Measurements from ENCODE around the gene CDC42BPG.

The CDC42BPG gene

DNA sequence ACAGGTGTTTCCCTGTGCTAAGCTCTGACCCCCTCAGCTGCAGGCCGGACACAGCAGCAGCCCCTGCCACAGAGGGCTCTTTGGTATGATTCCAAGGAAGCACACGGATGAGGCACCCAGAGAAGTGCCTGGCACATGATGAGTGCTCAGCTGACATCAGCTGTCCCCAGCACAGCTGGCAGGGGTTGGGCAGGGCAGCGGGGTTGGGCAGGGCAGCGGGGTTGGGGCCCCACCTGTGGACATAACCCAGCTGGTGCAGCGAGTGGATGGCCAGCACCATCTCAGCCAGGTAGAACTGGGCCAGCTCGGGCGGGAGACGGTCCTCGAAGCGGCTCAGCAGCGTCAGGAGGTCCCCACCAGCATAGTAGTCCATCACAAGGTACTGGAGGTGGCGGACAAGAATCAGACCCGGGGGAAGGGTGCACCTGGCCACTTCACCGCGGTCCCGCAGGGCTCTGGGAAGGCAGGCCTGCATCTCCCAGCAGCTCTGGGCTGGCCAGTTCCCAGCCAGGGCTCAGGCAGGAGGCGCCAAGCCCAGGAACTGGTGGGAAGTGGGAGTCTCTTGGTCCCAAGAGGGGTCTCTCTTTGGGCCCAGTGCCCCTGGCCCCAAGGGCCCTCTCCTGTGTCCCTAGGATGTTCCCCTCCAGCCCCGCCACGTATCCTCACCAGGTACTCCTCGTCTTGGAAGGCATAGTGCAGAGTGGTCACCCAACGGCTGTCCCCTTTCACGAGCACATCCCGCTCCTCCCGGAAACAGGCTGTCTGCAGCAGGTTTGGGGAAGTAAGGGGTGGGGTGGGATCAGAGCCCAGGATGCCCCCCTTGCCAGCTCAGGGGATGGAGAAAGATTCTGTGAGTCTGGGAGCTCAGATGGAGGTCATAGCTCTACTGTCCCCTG lies 4.3 kb downstream of the CDC42BPG start:
- no peak for DNase-seq (ENCODE audit: extremely low read depth, low read depth)
- TF ChIP-seq, protein P1, sequence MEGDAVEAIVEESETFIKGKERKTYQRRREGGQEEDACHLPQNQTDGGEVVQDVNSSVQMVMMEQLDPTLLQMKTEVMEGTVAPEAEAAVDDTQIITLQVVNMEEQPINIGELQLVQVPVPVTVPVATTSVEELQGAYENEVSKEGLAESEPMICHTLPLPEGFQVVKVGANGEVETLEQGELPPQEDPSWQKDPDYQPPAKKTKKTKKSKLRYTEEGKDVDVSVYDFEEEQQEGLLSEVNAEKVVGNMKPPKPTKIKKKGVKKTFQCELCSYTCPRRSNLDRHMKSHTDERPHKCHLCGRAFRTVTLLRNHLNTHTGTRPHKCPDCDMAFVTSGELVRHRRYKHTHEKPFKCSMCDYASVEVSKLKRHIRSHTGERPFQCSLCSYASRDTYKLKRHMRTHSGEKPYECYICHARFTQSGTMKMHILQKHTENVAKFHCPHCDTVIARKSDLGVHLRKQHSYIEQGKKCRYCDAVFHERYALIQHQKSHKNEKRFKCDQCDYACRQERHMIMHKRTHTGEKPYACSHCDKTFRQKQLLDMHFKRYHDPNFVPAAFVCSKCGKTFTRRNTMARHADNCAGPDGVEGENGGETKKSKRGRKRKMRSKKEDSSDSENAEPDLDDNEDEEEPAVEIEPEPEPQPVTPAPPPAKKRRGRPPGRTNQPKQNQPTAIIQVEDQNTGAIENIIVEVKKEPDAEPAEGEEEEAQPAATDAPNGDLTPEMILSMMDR (IDR thresholded peaks at IDR 0.05; ENCODE audit: low read depth, low read length) = no peak

DNA sequence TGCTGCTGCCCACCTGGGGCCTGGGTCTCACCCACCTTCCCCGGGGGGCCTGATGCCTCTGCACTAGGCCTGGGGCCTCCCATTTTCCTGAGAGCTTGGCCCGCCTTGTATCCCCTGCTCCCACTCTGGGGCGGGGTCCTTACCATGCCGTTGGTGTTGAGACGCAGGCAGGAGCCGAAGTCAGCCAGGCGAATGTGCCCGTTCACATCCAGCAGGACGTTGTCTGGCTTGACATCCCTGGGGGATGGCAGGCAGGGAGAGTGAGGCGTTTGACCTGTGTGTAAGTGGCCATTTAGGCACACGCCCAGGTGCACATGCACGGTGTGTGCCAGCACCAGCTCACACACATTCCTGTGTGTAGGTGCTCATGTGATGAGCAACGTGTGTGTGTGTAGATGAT lies 5.1 kb downstream of the CDC42BPG start:
- TF ChIP-seq, protein P1 (IDR thresholded peaks at IDR 0.05; ENCODE audit: low read depth, low read length) = no peak

DNA sequence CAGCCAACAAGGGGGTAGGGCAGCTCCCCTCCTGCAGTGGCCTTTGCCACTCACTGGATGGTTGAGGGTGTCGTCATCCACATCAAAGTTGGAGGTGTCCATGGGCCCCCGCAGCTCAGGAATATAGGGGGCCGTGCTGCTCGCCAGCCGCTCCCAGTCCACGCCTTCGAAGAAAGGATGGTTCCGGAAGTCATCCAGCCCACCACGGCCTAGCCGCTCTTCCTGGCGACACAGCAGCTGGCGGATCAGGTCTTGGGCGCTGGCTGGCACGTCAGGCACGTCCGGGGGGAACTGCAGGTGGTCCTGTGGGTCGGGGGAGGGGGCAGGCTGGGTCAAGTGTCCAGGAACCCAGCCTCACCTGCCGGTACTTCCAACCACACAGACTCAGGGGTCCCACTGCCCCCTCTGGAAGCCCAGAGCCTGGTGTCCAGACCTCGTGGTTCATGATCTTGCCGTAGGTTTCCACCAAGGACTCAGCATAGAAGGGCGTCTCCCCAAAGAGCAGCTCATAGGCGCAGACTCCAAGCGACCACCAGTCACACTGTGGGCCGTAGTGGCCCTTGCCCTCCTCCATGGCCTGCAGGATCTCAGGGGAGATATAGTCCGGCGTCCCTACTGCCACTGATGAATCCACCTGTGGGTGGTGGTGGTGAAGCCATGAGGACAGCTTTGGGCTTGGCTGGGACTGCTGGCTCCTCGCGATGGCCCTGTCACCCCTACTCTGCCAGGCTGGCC lies 5.7 kb downstream of the CDC42BPG start:
- TF ChIP-seq, protein P1 (IDR thresholded peaks at IDR 0.05; ENCODE audit: low read depth, low read length) = no peak
- no peak for DNase-seq (ENCODE audit: extremely low read depth, low read depth)

More for the DNA sequence above, 5.1 kb downstream of the CDC42BPG start:
- DNase-seq (ENCODE audit: extremely low read depth, low read depth) = no peak

DNA sequence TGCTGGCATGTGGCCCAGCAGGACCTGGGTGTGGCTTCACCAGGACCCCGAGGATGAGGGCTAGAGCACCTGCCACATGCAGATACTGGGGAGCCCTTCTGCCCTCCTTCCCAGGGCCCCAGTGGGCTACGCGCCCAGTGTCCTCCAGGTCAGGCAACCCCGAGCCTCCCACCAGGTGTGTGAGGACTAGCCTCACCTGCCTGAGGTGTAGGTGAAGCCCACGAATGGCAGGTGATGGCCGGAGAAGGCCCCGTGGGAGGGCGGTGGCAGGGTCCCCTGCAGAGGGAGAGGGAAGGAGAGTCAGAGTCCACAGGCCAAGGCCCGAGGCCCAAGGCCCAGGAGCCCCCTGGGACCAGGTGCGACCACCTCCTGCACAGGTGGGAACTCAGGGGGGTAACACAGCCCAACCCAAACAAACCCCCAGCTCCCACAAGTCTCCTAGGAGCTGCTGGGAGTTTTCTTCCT lies 6.5 kb downstream of the CDC42BPG start:
- no peak for DNase-seq (ENCODE audit: extremely low read depth, low read depth)
- TF ChIP-seq, protein P1 (IDR thresholded peaks at IDR 0.05; ENCODE audit: low read depth, low read length) = no peak

DNA sequence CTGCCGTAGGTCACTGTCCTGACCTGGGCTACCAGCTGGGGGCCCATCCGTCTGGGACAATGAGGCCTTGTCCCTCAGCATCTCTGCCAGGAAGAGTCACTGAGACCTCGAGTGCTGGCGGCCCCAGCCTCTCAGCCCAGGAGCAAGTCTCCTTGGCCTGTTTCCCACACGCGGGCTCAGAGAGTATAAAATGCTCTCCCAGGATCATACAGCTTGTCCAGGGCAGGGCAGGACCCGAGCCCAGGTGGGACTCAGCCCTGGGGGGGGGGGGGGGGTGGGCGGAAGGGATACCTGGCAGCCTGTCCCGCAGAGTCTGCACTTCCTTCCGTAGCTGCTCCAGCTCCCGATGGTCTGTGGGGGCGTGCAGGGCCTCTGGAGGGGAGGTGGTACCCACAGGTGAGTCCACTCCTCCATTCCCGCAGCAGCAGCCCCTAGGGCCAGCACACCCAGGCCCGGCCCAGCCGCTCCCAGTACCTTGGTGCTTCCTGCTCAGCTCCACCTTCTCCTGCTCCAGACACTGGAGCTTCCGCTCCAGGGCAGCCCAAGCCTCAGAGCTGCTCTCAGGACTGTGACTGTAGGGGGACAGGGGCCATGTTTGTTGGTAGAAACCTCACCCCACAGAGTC lies 7.9 kb downstream of the CDC42BPG start:
- no peak for DNase-seq (ENCODE audit: extremely low read depth, low read depth)
- TF ChIP-seq, protein P1 (IDR thresholded peaks at IDR 0.05; ENCODE audit: low read depth, low read length) = no peak

DNA sequence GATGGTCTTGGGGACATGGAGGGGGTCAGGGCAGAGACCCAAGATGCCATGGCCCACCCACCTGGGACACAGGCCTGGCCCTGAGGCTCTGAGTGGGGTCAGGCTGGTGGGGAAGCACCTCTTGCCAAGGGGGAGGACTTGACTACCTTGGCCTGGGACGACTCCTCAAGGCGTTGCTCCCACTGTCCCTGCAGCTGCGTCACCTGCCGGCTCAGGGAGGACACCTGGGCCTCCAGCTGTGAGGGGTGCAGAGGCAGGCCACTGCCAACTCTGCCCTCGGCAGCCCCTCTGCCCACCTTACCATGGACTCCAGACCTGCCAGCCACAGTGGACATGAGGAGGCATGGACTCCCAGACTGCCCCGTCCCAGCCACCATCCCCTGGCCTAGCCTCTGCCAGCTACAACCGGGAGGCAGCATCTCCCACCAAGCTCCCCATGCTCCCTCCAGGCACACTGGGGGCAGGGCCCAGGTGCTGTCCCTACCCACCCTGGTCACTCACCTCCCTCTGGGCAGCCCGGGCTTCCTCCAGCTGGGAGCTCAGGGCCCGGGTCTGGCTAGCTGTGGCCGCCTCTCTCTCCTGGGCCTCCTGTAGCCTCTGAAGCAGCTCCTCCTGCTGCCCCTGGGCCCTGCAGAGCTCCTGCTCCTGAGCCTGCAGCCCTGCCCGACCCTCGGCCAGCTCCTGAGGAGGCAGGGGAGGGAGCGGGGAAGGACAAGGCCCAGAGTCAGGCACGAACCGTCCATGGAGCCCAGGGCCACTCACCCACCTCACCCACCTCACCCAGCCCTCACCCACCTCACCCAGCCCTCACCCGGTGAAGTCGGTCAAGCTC lies 8.6 kb downstream of the CDC42BPG start:
- no peak for DNase-seq (ENCODE audit: extremely low read depth, low read depth)
- TF ChIP-seq, protein P1 (IDR thresholded peaks at IDR 0.05; ENCODE audit: low read depth, low read length) = no peak

All from AG09319 (cell line).